H7 (cell line): ENCODE data around the gene PRKCZ. TPM values are rescaled to one million over a fixed set of nuclear protein-coding genes. Genes with fewer than 3 reads are reported as not detected.

Experiments used
- DNase-seq: peaks from one replicate; pipeline ENCODE4 v3.0.0; 2012
- H3K27me3 ChIP-seq: 2 replicates; pipeline ENCODE4 v1.6.0; 2011; ENCODE audit warnings: mild to moderate bottlenecking, low read length; ENCODE audit not compliant: control insufficient read depth, insufficient read depth
- H3K36me3 ChIP-seq: replicated peaks from 2 replicates; pipeline ENCODE4 v1.5.1; 2011; ENCODE audit warnings: low read length; ENCODE audit not compliant: control insufficient read depth, insufficient read depth
- H3K4me3 ChIP-seq: 2 replicates; pipeline ENCODE4 v1.5.1; 2011; ENCODE audit warnings: low read depth, mild to moderate bottlenecking, control low read depth, low read length, moderate library complexity; ENCODE audit not compliant: insufficient read depth
- total RNA-seq: library from RNA; depleted of rRNA; stranded (reverse); fragments of >200 nt; shearing (Covaris generic); gene quantifications from 2 replicates; pipeline ENCODE4 v1.2.3, GENCODE V29; 2014

PRKCZ gene
- total RNA-seq, 1 experiment from 2014 or later: 38.5 TPM

DNA sequence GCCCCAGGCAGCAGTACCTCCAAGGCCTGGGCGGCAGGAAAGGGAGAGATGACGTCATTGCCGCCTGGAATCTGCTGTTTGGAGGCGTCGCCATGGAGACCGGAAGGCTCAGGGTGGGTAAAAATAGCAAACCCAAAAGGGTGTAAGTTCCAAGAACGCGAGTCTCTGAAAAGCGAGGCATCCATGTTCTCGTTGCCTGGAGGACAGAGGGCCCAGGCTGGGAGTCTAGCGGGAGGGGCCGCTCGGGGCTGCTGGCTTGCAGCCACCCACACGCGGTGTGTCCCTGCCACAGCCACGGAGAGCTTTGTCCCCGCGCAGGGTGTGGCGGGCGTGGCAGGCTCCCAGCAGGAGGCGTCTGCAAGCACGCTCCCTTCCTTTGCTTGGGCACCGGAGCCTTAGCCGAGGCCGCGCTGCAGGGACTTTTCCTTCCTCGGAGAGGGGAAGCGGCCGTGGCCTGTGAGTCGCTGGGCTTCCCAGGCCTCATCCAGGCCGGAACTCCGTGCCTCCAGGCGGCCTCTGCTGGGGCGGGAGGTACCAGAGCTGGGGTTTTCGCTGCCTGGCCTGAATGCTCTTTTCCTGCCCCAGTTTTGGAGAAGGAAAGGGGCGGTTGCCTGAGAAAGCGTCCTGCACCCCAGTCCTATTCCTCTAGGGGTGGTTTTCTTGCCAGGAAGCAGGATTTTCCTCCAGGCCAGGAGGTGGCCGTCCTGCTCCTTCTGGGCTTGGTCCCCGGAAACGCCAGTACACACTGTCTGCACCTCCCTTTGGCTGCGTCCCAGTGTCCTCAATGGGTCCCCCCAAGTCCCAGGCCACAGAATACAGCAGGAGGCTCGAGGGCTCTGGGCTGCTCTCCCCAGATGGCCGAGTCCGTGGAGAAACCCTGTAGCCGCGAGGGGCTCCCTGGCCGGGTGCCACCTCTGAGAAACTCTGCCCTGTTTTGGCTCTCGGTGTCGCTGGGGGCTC is 162.6 kb downstream of the PRKCZ start:
- peak; percentile 97 for DNase-seq
- peak overlapping the region; percentile 37 for H3K4me3 ChIP-seq
- no peaks in the 10 kb centered on the region for H3K36me3 ChIP-seq
- H3K27me3 ChIP-seq: no peaks in the 10 kb centered on the region

DNA sequence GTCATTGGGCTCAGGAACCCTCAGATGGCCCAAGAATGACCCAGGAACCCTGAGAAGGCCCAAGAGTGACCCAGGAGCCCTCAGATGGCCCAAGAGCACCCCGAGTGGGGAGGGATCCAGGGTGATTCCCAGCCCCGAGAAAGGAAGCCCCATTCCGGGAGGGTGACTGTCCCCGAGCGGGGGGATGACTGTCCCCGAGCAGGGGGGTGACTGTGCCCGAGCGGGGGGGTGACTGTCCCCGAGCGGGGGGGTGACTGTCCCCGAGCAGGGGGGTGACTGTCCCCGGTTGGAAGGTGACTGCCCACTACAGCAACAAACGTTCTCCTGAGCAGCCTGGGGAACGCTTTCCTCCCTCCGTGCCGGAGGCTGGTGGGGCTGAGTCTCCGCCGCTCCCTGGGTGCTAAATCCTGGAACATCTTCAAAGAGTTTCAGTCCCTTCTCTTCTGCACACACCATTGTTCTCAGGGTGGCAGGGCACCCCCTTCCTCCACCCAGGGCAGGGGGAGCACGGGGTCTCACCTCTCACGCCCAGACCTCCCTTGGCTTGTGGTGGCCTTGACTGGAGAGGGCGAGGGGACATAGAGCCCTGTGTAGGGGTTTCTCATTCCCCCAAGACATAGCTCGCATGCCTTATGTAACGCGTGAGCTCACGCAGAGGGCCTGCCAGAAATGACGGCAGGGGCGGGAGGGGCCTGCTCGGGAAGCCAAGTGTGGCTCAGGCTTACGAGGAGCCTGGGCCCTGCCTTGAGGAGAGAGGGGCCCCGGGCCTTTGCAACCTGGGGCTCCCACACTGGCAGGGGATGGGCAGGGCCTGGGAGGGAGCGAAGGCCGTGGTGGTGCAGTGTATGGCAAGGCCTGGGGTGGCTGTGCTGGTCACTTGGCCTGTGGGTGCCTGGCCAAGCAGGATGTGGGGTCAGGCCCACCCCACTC is 163.6 kb downstream of the PRKCZ start:
- Histone ChIP-seq H3K36me3 (no peaks in the 10 kb centered on the region), H3K4me3 (no peak overlapping the region), H3K27me3 (no peaks in the 10 kb centered on the region)
- peak; percentile 76 for DNase-seq

DNA sequence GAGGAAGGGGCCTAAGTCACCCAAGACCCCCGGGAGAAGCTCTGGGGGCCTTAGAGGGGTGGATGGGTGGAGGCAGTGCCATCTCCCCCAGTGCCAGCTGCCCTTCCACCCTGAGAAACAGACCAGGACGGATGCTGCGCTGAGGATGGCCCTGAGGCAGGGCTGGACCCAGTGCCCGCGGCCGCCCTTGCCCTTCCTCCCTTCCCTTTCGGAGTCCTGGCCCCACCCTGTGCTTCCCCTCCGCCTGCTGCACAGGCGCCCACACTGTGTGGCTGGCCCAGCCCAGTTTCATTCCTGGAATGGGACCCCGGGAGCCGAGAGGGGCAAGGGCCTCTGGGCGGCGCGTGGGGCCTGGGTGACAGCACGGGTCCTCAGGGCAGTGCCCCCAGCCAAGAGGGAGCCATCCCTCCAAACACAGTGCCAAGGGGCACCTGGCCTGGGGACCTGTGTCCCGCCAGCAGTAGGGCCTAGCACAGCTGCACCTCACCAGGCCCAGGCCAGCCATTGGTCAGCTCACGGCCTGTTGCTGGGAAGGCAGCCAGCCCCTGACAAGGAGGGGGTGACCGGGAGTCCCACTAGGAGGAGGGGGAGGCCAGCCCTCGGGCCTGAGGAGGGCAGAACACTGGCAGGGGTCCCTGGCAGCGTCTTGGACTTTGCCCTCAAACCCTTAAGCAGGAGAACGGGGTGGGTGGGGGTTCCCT is 164.5 kb downstream of the PRKCZ start:
- no peak for DNase-seq
- no peaks in the 10 kb centered on the region for H3K36me3 ChIP-seq
- H3K27me3 ChIP-seq: no peaks in the 10 kb centered on the region
- no peak overlapping the region for H3K4me3 ChIP-seq

DNA sequence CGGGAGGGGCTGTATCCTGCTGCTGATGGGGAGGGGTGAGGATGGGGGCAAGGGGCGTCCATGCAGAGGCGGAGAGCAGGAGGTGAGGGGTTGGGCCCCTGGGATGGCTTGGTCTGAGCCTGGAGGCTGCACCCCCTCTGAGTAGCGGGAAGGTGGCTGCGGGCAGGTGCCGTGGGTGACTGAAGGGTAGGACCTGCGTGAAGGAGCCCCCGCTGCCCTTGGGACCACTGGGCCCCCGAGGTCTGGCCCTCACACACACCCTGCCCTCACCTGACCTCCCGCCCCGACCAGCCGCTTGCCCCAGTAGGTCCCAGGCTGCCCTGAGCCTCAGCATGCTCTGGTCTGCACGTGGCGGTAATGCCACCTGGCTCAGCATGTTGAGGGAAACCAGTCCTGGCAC is 165.1 kb downstream of the PRKCZ start:
- Histone ChIP-seq H3K27me3 (no peaks in the 10 kb centered on the region), H3K36me3 (no peaks in the 10 kb centered on the region), H3K4me3 (no peak overlapping the region)
- no peak for DNase-seq

DNA sequence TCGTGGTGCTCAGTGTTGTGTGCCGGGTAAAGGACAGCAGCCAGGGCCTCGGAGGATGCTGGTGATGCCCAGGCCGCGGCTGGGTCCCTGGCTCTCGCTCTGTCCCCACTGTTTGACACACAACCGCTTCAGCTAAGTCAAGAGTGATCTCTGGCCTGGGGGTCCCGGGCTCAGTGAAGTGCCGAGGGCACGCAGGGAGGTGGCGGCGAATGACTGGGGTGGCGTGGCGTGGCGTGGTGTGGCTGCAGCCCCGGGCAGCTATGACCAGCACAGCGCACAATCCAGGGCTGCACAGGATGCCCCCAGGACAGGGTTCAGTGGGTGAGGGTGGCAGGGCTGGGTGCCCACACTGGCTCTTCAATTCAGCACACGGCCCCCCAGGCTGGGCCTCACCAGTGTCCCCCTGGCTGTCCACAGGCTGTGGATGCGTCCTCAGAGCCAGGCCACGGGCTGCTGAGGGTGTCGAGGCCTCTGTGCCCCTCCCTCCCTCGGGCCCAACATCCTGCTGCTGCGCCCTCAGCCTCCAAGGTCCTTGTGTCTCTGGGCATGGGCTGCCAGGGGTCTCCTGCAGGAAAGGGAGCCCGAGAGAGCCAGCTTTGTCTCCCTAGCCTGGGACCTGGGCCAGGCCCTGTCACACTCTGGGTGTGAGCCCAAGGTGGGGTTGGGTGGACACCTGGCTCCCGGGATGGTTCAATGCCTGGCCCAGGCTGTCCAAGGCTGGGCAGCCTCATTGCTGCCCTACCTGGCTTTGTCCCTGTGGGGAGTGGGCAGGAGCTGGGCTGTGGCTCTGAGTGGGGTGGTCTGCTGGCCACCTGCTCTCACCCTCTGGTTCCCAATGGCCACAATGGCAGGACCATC is 165.9 kb downstream of the PRKCZ start:
- H3K36me3 ChIP-seq: no peaks in the 10 kb centered on the region
- H3K4me3 ChIP-seq: no peak overlapping the region
- no peaks in the 10 kb centered on the region for H3K27me3 ChIP-seq
- no peak for DNase-seq

DNA sequence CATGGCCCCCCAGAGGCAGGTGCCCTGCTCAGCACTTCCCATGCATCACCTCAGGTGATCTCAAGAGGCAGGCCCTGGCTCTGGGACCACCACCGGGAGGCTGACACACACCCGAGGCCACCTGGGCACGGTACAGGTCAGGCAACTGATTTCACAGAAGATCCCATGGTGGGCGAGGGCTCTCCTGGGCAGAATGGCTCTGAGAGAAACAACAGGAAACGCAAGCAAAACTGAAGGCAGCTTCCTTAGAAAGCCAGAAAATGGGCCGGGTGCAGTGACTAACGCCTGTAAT is 166.5 kb downstream of the PRKCZ start:
- H3K36me3 ChIP-seq: no peaks in the 10 kb centered on the region
- H3K27me3 ChIP-seq: no peaks in the 10 kb centered on the region
- H3K4me3 ChIP-seq: no peak overlapping the region
- DNase-seq: no peak

DNA sequence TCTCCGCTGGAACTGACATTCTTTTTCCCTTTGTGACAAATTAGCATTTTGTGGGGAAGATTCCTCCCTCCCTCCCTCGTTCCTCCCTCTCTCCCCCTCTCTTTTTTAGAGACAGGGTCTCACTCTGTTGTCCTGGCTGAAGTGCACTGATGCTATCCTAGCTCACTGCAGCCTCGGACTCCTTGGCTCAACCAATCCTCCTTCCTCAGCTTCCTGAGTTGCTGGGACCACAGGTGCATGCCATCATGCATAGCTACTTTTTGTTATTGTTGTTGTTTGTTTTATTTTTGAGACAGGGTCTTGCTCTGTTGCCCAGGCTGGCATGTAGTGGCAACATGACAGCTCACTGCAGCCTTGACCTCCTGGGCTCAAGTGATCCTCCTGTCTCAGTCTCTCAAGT is 171.1 kb downstream of the PRKCZ start:
- no peak for DNase-seq
- Histone ChIP-seq H3K4me3 (no peak overlapping the region), H3K27me3 (no peaks in the 10 kb centered on the region), H3K36me3 (no peaks in the 10 kb centered on the region)

DNA sequence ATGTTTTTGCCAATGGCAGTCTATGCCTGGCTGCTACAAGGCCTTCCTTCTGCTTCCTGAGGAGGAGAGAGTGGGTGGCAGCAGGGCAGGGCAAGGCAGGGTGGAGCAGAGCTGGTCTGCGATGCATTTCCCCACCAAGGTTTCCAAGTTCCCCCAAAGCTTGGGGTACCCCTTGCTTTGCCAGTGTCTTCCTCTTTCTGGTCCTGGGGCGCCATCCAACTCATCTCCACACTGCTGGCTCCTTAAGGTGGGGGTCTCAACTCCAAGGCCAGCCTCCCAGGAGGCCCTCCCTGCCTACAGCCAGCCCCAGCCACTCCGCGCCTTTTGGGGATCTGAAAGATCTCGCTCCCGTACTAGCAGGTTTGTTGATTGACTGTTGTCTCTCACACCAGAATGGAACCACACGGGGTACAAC is 174.0 kb downstream of the PRKCZ start:
- Histone ChIP-seq H3K36me3 (no peaks in the 10 kb centered on the region), H3K4me3 (no peak overlapping the region), H3K27me3 (peaks cover 1% of the 10 kb centered on the region; the same call in 1 of the 2 replicates)
- no peak for DNase-seq

DNA sequence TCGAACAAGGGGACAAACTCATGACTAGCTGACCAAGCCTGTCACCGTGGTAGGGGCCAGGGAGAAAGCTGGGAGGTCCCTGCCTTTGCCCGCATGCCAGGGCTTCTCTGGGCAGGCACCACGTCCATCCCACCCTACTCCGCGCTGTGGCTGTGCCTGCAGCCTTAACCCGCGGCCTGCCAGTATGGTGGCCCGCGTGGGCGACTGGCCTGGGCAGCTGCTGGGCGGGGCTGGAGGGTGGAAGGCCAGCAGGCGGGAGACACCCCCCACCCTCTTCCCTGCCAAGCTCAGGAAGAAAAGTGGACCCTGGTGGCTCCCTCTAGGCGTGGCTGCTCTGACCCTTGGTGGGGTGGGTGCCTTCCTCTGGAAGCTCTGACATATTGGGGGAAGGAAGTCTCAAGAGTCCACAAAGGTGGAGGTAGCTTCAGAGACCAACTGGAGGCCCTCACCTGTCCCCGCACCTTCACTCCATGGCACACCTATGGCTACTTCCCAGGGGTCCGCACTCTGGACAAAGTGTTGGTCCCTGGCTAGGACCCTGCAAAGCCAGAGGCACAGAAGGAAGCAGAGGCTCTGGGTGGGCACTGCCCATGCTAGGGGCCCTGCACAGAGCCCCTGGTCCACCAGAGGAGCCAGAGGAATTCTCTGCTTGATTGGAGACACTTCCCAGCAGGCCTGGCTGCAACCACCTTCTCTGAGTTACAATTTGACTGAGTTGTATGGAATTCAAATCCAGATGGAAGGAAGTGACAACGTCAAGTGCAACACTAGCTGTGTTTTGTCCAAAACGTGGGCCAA is 174.6 kb downstream of the PRKCZ start:
- H3K36me3 ChIP-seq: no peaks in the 10 kb centered on the region
- peaks cover 1% of the 10 kb centered on the region; the same call in 1 of the 2 replicates for H3K27me3 ChIP-seq
- DNase-seq: no peak
- no peak overlapping the region for H3K4me3 ChIP-seq

DNA sequence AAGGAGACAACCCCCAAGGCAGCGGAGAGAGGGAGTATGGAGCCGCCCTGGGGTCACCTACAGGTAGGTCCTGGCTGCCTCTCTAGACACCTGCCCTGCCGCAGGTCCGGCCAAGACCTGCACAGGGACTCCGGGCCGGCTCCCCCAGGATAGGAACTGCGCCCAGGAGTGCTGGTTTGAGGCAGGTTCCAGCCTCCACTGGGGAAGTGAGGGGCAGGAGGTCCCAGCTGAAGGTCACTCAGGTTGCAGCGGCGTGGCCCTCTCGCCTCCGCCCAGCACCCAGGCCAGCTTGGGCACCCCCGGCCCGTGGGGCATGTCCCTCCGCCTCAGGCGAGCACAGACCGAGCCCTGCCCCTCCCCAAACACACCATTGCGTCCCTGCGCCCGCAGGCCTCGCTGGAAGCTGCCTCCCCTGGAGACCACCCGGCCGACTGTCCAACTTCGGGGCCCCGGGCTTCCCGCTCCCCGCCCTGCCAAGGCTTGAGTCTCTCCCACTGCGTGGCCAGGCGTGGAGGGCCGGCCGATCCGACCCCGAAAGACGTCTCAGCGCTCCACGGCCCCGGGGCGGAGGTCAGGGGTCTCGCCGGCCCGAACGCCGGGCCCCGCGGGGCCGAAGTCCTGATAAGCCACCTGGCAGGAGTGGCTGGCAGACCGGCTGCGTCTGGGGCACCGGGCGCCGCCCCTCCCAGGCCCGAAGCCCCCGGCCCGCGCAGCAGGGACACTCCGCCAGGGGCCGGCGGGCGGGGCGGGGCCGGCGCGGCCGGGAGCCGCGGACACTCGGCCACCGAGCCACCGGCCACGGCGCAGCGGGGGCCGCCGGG is 176.5 kb downstream of the PRKCZ start:
- peak; percentile 87 for DNase-seq
- Histone ChIP-seq H3K36me3 (no peaks in the 10 kb centered on the region; the same call in 1 of the 2 replicates), H3K27me3 (peaks cover 1% of the 10 kb centered on the region; the same call in 1 of the 2 replicates), H3K4me3 (peak overlapping the region; percentile 88)

DNA sequence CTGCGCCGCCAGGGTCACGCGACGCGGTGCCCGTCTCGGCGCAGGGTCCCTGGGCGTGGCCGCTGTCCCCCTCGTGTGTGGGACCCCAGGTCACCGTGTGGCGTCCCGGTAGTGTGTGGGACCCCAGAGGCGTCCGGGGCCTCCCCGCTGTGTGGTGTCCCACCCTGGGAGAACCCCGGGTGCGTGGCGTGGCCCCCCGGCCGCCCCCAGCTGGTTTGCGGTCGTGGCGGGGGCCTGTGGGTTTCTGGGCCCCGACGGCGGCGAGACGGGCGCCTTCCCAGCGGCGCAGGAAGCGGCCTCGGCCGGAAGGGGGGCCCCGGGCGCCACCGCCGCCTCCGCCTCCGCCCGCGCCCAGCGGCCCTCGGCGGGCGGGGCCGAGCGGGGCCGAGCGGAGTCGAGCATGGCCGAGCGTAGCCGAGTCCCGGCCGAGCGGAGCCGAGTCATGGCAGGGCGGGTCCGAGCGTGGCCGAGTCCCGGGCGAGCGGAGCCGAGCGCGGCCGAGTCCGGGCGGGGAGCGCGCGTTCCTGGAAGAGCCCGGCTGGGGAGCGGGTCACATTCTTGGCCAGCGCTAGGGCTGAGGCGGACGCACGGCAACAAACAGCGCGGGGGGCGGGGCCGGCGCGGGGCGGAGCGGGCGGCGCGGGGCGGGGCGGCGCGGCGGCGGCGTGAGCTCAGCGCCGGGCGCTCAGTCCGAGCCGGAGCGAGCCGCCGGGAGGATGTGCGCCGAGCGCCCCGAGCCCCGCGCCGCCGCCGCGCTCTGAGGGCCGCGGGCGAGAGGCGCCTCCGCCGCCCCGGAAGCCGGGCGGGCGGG is 177.3 kb downstream of the PRKCZ start:
- Histone ChIP-seq H3K27me3 (peaks cover 1% of the 10 kb centered on the region; the same call in 1 of the 2 replicates), H3K4me3 (peak overlapping the region; percentile 88), H3K36me3 (no peaks in the 10 kb centered on the region; the same call in 1 of the 2 replicates)
- DNase-seq: peak; percentile 100

DNA sequence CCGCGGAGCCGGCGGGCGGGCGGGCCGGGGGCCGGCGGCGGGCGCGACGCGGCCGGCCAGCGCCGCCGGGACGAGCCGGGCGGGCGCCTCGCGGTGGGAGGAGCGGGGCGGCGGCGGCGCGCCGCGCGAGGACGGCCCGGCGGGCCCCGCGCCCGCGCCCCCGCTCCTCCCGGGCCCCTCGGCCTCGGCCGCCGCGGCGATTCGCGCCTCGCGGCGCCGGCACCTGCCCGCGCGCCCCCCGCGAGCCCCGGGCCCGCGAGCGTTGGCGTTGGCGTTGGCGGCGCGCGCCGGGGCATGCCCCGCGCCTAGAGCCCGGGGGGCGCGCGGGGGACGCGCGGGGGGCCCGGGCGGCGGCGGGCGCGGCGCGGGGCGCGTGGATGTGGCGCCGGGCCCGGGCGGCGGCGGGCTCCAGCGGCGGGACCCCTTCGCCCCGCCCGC is 178.0 kb downstream of the PRKCZ start, which contains the start of gene SKI:
Gene SKI (plus strand): TSS at position 163 of the 438 bp plus-strand sequence. CDS start 448 bp downstream, outside the sequence.
- Histone ChIP-seq H3K27me3 (peaks cover 1% of the 10 kb centered on the region; the same call in 1 of the 2 replicates), H3K36me3 (no peaks in the 10 kb centered on the region; the same call in 1 of the 2 replicates), H3K4me3 (peak within 1 kb of the TSS; percentile 88)
- DNase-seq: no peak
